Tibial nerve (tissue), 4 donors: ENCODE data around the gene FABP3.

ENCODE experiments used
- EP300 ChIP-seq, 2 donors: sonication (generic); formaldehyde crosslinking; IDR thresholded peaks; one replicate each; pipeline ENCODE4 v1.6.1; 2017; ENCODE audit warnings: antibody characterized with exemption in 2 of 2, mild to moderate bottlenecking in 1 of 2
- POLR2A ChIP-seq, 2 donors: fragments of 450-650 bp; IDR thresholded peaks; one replicate each; pipeline ENCODE4 v1.6.1; 2017; ENCODE audit warnings: antibody characterized with exemption in 2 of 2, mild to moderate bottlenecking in 2 of 2, moderate library complexity in 2 of 2
- TF ChIP-seq, protein P1 (sequence below), 5 experiments: fragments of 200-600 bp in 3 of 5; fragments of 450-650 bp in 2 of 5; sonication (generic) in 3 of 5; IDR thresholded peaks; one replicate each; pipeline ENCODE4 v1.5.1; 2016 to 2019; ENCODE audit warnings: antibody characterized with exemption in 5 of 5, mild to moderate bottlenecking in 3 of 5, moderate library complexity in 2 of 5

DNA sequence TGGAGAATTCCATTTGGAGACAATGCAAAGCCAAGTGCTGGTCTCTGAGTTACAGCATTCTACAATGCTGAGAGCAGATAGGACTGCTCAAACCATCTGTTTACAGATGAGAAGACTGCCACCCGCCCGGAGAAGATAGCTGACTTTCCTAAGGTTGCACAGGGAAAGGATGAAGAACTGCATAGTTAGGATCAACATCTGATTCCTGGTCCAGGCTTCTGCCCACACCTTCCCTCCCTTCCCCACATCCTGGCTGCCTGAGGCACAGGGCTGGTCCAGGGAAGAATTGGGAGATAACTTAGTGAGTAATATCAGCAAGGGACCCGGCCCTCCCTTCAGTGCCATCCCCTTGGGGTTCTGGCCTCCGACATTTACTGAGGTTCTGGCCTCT lies 42.1 kb upstream of the FABP3 start:
- TF ChIP-seq, protein P1, sequence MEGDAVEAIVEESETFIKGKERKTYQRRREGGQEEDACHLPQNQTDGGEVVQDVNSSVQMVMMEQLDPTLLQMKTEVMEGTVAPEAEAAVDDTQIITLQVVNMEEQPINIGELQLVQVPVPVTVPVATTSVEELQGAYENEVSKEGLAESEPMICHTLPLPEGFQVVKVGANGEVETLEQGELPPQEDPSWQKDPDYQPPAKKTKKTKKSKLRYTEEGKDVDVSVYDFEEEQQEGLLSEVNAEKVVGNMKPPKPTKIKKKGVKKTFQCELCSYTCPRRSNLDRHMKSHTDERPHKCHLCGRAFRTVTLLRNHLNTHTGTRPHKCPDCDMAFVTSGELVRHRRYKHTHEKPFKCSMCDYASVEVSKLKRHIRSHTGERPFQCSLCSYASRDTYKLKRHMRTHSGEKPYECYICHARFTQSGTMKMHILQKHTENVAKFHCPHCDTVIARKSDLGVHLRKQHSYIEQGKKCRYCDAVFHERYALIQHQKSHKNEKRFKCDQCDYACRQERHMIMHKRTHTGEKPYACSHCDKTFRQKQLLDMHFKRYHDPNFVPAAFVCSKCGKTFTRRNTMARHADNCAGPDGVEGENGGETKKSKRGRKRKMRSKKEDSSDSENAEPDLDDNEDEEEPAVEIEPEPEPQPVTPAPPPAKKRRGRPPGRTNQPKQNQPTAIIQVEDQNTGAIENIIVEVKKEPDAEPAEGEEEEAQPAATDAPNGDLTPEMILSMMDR (IDR thresholded peaks at IDR 0.05): no peak
- TF ChIP-seq POLR2A (IDR thresholded peaks at IDR 0.05): no peak
- no peak for TF ChIP-seq EP300 (IDR thresholded peaks at IDR 0.05)
